Breast epithelium (tissue), 4 donors: ENCODE data around the gene LNX1. TPM values are rescaled to one million over a fixed set of nuclear protein-coding genes. Genes with fewer than 3 reads are reported as not detected.
A peak's percentile ranks its signal among the peaks of the same experiment; 100 is the strongest.

Experiments
- DNase-seq, 2 donors: peaks; one replicate each; pipeline ENCODE4 v3.0.0-alpha.2; 2019; ENCODE audit warnings: low spot score in 2 of 2
- H3K27ac ChIP-seq, 2 donors: fragments of 200-600 bp; sonication (generic) in 1 of 2; one replicate each; pipeline ENCODE4 v1.5.1; 2016 to 2019; ENCODE audit warnings: mild to moderate bottlenecking in 1 of 2
- H3K27me3 ChIP-seq, 2 donors: fragments of 200-600 bp; sonication (generic) in 1 of 2; one replicate each; pipeline versions ENCODE4 v1.5.1 to v1.6.0; 2017 to 2019; ENCODE audit warnings: control low read depth in 1 of 2, mild to moderate bottlenecking in 1 of 2
- H3K36me3 ChIP-seq: fragments of 200-600 bp; one replicate; pipeline ENCODE4 v1.5.1; 2019
- H3K4me1 ChIP-seq, 2 donors: fragments of 200-600 bp; sonication (generic); one replicate each; pipeline ENCODE4 v1.5.1; 2016 to 2019; ENCODE audit warnings: control low read depth in 1 of 2
- H3K4me3 ChIP-seq, 3 donors: fragments of 200-600 bp; sonication (generic); 1 replicate in 2 of 3; 2 replicates in 1 of 3; pipeline ENCODE4 v1.5.1; 2016 to 2019; ENCODE audit warnings: mild to moderate bottlenecking in 3 of 3, moderate library complexity in 2 of 3
- H3K9me3 ChIP-seq, 2 donors: fragments of 200-600 bp; sonication (generic) in 1 of 2; one replicate each; pipeline ENCODE4 v1.5.1; 2016 to 2019; ENCODE audit warnings: control low read depth in 1 of 2
- CTCF ChIP-seq, 3 donors: fragments of 450-650 bp; IDR thresholded peaks; one replicate each; pipeline ENCODE4 v1.5.1; 2016 to 2017; ENCODE audit warnings: antibody characterized with exemption in 3 of 3, mild to moderate bottlenecking in 3 of 3, moderate library complexity in 3 of 3
- POLR2A ChIP-seq: fragments of 450-650 bp; IDR thresholded peaks from one replicate; pipeline ENCODE4 v1.6.1; 2016; ENCODE audit warnings: antibody characterized with exemption, mild to moderate bottlenecking, moderate library complexity
- POLR2AphosphoS5 ChIP-seq, 3 donors: sonication (generic); formaldehyde crosslinking; IDR thresholded peaks; one replicate each; pipeline ENCODE4 v1.6.1; 2017; ENCODE audit warnings: antibody characterized with exemption in 3 of 3
- intact Hi-C: fragments of 100-400 bp; cut with DNase I; formaldehyde crosslinking; loops from one replicate; pipeline ENCODE4 v1.15.1; 2023; ENCODE audit warnings: low total_unique reads
- total RNA-seq, 3 donors: library from RNA; depleted of rRNA; stranded (reverse); fragments of >200 nt; gene quantifications; one replicate each; pipeline ENCODE4 v1.1.0, GENCODE V29; 2016

Gene LNX1
- total RNA-seq, 3 donors from 2014 or later, result 19.7 to 22.6 (median 22.5) TPM

- Histone ChIP-seq H3K27ac (peak overlapping the region; percentile 77 to 88), H3K9me3 (no peaks in the 10 kb centered on the region)
- DNase-seq, result peak; percentile 76 to 81
Measured at GRCh38 chr4:53592686-53593501, 1.6 kb upstream of the LNX1 start.

GRCh38 chr4:53592122-53592521 lies 836 bp upstream of the LNX1 start:
- Histone ChIP-seq H3K27me3 (no peaks in the 10 kb centered on the region), H3K4me3 (peak overlapping the region in 2 of 3 donors; percentile 42 to 44), H3K36me3 (no peaks in the 10 kb centered on the region), H3K9me3 (no peaks in the 10 kb centered on the region), H3K27ac (peak overlapping the region; percentile 77 to 88), H3K4me1 (peaks cover 0 to 5% of the 10 kb centered on the region in 2 donors)
- TF ChIP-seq POLR2AphosphoS5 (IDR thresholded peaks at IDR 0.05), result no peak
- no peak for TF ChIP-seq POLR2A
- TF ChIP-seq CTCF (IDR thresholded peaks at IDR 0.05), result no peak
- no peak for DNase-seq
- intact Hi-C loops, result no loop called here

More at GRCh38 chr4:53592686-53593501, 1.6 kb upstream of the LNX1 start:
- Histone ChIP-seq H3K4me1 (peaks cover 0 to 5% of the 10 kb centered on the region in 2 donors), H3K27me3 (no peaks in the 10 kb centered on the region), H3K36me3 (no peaks in the 10 kb centered on the region), H3K4me3 (peak overlapping the region; percentile 1 to 42 (median 36))
- peak; percentile 8 to 68 (median 63) for TF ChIP-seq POLR2AphosphoS5 (IDR thresholded peaks at IDR 0.05)
- TF ChIP-seq CTCF (IDR thresholded peaks at IDR 0.05), result no peak
- intact Hi-C loops, result no loop called here

GRCh38 chr4:53590187-53590586 lies 1.1 kb downstream of the LNX1 start:
- Histone ChIP-seq H3K27me3 (no peaks in the 10 kb centered on the region), H3K27ac (peak overlapping the region in 1 of 2 donors; percentile 88), H3K4me3 (peak overlapping the region in 2 of 3 donors; percentile 44 to 58), H3K4me1 (peaks cover 0 to 5% of the 10 kb centered on the region in 2 donors), H3K36me3 (no peaks in the 10 kb centered on the region), H3K9me3 (no peaks in the 10 kb centered on the region)
- intact Hi-C loops, result no loop called here
- no peak for DNase-seq
- TF ChIP-seq POLR2AphosphoS5 (IDR thresholded peaks at IDR 0.05), result no peak
- no peak for TF ChIP-seq POLR2A
- no peak for TF ChIP-seq CTCF (IDR thresholded peaks at IDR 0.05)

GRCh38 chr4:53589511-53589910 lies 1.8 kb downstream of the LNX1 start:
- Histone ChIP-seq H3K4me3 (no peak overlapping the region), H3K27ac (no peak overlapping the region), H3K36me3 (no peaks in the 10 kb centered on the region), H3K4me1 (peaks cover 0 to 5% of the 10 kb centered on the region in 2 donors), H3K27me3 (no peaks in the 10 kb centered on the region), H3K9me3 (no peaks in the 10 kb centered on the region)
- intact Hi-C loops, result no loop called here
- DNase-seq, result no peak
- TF ChIP-seq POLR2AphosphoS5 (IDR thresholded peaks at IDR 0.05) (no peak), CTCF (IDR thresholded peaks at IDR 0.05) (no peak)

GRCh38 chr4:53587135-53587534 lies 4.2 kb downstream of the LNX1 start:
- no peak overlapping the region for H3K4me3 ChIP-seq
- peaks cover 0 to 5% of the 10 kb centered on the region in 2 donors for H3K4me1 ChIP-seq
- H3K27me3 ChIP-seq, result no peaks in the 10 kb centered on the region
- no peaks in the 10 kb centered on the region for H3K36me3 ChIP-seq
- intact Hi-C loops, result no loop called here
- no peak for DNase-seq
- no peak overlapping the region for H3K27ac ChIP-seq
- no peaks in the 10 kb centered on the region for H3K9me3 ChIP-seq
- TF ChIP-seq POLR2A, result no peak
- no peak for TF ChIP-seq POLR2AphosphoS5 (IDR thresholded peaks at IDR 0.05)
- no peak for TF ChIP-seq CTCF (IDR thresholded peaks at IDR 0.05)
